Measurements from ENCODE around the gene CHAT.

DNA sequence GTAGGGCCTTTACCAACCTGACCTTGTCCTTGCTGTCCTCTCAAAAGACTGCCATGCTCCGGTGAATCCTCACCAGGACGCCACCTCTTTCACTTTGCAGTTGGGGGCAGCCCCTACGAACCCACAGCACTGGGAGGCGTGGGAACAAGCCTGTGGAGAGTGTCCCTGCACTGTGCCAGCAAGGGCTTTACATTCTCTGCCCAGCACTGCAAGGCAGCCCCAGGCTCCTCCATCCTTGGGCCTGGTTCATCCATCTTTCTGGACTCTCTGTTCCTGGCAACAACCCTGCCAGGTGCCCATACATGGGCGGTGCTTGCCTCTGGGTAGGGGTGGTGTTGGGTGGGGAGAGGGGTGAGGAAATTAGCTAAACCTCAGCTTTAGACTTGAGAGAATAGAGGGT is 1.4 kb downstream of the CHAT start:
- no peak for TF ChIP-seq POLR2A (IDR thresholded peaks at IDR 0.05)
- TF ChIP-seq, protein P1, sequence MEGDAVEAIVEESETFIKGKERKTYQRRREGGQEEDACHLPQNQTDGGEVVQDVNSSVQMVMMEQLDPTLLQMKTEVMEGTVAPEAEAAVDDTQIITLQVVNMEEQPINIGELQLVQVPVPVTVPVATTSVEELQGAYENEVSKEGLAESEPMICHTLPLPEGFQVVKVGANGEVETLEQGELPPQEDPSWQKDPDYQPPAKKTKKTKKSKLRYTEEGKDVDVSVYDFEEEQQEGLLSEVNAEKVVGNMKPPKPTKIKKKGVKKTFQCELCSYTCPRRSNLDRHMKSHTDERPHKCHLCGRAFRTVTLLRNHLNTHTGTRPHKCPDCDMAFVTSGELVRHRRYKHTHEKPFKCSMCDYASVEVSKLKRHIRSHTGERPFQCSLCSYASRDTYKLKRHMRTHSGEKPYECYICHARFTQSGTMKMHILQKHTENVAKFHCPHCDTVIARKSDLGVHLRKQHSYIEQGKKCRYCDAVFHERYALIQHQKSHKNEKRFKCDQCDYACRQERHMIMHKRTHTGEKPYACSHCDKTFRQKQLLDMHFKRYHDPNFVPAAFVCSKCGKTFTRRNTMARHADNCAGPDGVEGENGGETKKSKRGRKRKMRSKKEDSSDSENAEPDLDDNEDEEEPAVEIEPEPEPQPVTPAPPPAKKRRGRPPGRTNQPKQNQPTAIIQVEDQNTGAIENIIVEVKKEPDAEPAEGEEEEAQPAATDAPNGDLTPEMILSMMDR (IDR thresholded peaks at IDR 0.05) = no peak
